Neural cell (in vitro differentiated cells): ENCODE measurements around the gene RAB3D. TPM values are rescaled to one million over a fixed set of nuclear protein-coding genes. Genes with fewer than 3 reads are reported as not detected.
A peak's percentile ranks its signal among the peaks of the same experiment; 100 is the strongest.
"Not testable (repeated sequence)": the region's sequence is repeated elsewhere in the genome, so short reads cannot be mapped to it uniquely, and the experiment has no call there.

ENCODE experiments used
- H2AFZ ChIP-seq: fragments of 200-600, 300-800 bp; sonication (generic), shearing (Covaris generic); 2 replicates; pipeline ENCODE4 v1.6.0; 2014; ENCODE audit warnings: low read depth, mild to moderate bottlenecking, antibody characterized with exemption, low read length, moderate library complexity
- H3F3A ChIP-seq: fragments of 200-600 bp; shearing (Covaris generic); 2 replicates; pipeline ENCODE4 v1.6.1; 2016; ENCODE audit warnings: mild to moderate bottlenecking, moderate library complexity, mixed read lengths, antibody characterized with exemption, low read length; ENCODE audit not compliant: insufficient read depth, poor library complexity, severe bottlenecking
- H3K27ac ChIP-seq: fragments of 200-600, 300-800 bp; sonication (generic), shearing (Covaris generic); 2 replicates; pipeline ENCODE4 v1.5.1; 2014; ENCODE audit warnings: mild to moderate bottlenecking, low read length, moderate library complexity
- H3K27me3 ChIP-seq: fragments of 300-800, 200-600 bp; sonication (generic), shearing (Covaris generic); 2 replicates; pipeline ENCODE4 v1.6.0; 2014; ENCODE audit warnings: mild to moderate bottlenecking, low read depth, low read length, moderate library complexity; ENCODE audit not compliant: insufficient read depth
- H3K36me3 ChIP-seq: fragments of 300-800, 200-600 bp; sonication (generic), shearing (Covaris generic); 2 replicates; pipeline ENCODE4 v1.5.1; 2014; ENCODE audit warnings: mild to moderate bottlenecking, antibody characterized with exemption, low read length, moderate library complexity; ENCODE audit not compliant: insufficient read depth
- H3K4me2 ChIP-seq: fragments of 300-800, 200-600 bp; sonication (generic), shearing (Covaris generic); 2 replicates; pipeline ENCODE4 v1.6.0; 2014; ENCODE audit warnings: mild to moderate bottlenecking, low read length
- H3K4me3 ChIP-seq: fragments of 300-800, 200-600 bp; sonication (generic), shearing (Covaris generic); 2 replicates; pipeline ENCODE4 v1.5.1; 2014; ENCODE audit warnings: mild to moderate bottlenecking, low read length, moderate library complexity
- H3K79me2 ChIP-seq: fragments of 200-600 bp; shearing (Covaris generic); replicated peaks from 2 replicates; pipeline ENCODE4 v1.6.0; 2014; ENCODE audit warnings: mild to moderate bottlenecking, low read length, moderate library complexity; ENCODE audit not compliant: insufficient read depth
- H3K9ac ChIP-seq: fragments of 300-800, 200-600 bp; sonication (generic), shearing (Covaris generic); 2 replicates; pipeline ENCODE4 v1.6.1; 2016; ENCODE audit warnings: mild to moderate bottlenecking, low read length, mixed read lengths
- H3K9me2 ChIP-seq: fragments of 200-600 bp; shearing (Covaris generic); 2 replicates; pipeline ENCODE4 v1.6.1; 2016; ENCODE audit warnings: mild to moderate bottlenecking, low read length, mixed read lengths; ENCODE audit not compliant: insufficient read depth
- H3K9me3 ChIP-seq: fragments of 200-600, 300-800 bp; sonication (generic), shearing (Covaris generic); 2 replicates; pipeline ENCODE4 v1.6.1; 2016; ENCODE audit warnings: mild to moderate bottlenecking, mixed run types, low read length, moderate library complexity, mixed read lengths
- H4K20me1 ChIP-seq: fragments of 200-600 bp; shearing (Covaris generic); 2 replicates; pipeline ENCODE4 v1.6.1; 2016; ENCODE audit warnings: mild to moderate bottlenecking, mixed run types; ENCODE audit not compliant: insufficient read depth
- CTCF ChIP-seq: fragments of 450-650 bp; IDR thresholded peaks from 2 replicates; pipeline ENCODE4 v1.5.1; 2014; ENCODE audit warnings: antibody characterized with exemption, mild to moderate bottlenecking, moderate library complexity; ENCODE audit not compliant: poor library complexity, severe bottlenecking
- EP300 ChIP-seq: fragments of 450-650 bp; conservative IDR thresholded peaks from 2 replicates; pipeline ENCODE4 v1.6.1; 2014; ENCODE audit warnings: antibody characterized with exemption, mild to moderate bottlenecking, moderate library complexity; ENCODE audit not compliant: poor library complexity, severe bottlenecking
- EZH2 ChIP-seq: fragments of 200-600, 300-800 bp; shearing (Covaris generic), sonication (generic); IDR thresholded peaks from 2 replicates; pipeline ENCODE4 v1.6.1; 2014; ENCODE audit warnings: antibody characterized with exemption, low read length, borderline replicate concordance, mild to moderate bottlenecking; ENCODE audit not compliant: insufficient read depth, poor library complexity, severe bottlenecking
- MXI1 ChIP-seq: fragments of 450-650 bp; conservative IDR thresholded peaks from 2 replicates; pipeline ENCODE4 v1.6.1; 2014; ENCODE audit warnings: antibody characterized with exemption, mild to moderate bottlenecking; ENCODE audit not compliant: poor library complexity, severe bottlenecking
- POLR2AphosphoS5 ChIP-seq: IDR thresholded peaks from 2 replicates; pipeline ENCODE4 v1.6.1; 2012
- RAD21 ChIP-seq: fragments of 450-650 bp; conservative IDR thresholded peaks from 2 replicates; pipeline ENCODE4 v1.6.1; 2014; ENCODE audit warnings: antibody characterized with exemption, mild to moderate bottlenecking, moderate library complexity
- REST ChIP-seq: IDR thresholded peaks from 2 replicates; pipeline ENCODE4 v1.6.1; 2012; ENCODE audit warnings: borderline replicate concordance
- SMC3 ChIP-seq: fragments of 450-650 bp; conservative IDR thresholded peaks from 2 replicates; pipeline ENCODE4 v1.6.1; 2014; ENCODE audit warnings: antibody characterized with exemption, mild to moderate bottlenecking, moderate library complexity; ENCODE audit not compliant: poor library complexity
- TAF1 ChIP-seq: IDR thresholded peaks from 2 replicates; pipeline ENCODE4 v1.6.1; 2012; ENCODE audit warnings: low read depth
- polyA plus RNA-seq: library from polyadenylated mRNA; depleted of rRNA; stranded (reverse); fragments of >200 nt; gene quantifications from 2 replicates; pipeline ENCODE4 v1.2.3, GENCODE V29; 2014

RAB3D gene
- polyA plus RNA-seq, 1 donor from 2014 or later: 19.3 TPM

- Histone ChIP-seq H2AFZ (no peak overlapping the region), H3K27ac (no peak overlapping the region), H3K9ac (no peak overlapping the region), H3K79me2 (peaks cover 19% of the 10 kb centered on the region), H3K36me3 (no peaks in the 10 kb centered on the region), H3K4me2 (no peak overlapping the region), H3K9me2 (no peaks in the 10 kb centered on the region), H3K4me3 (no peak overlapping the region), H4K20me1 (no peaks in the 10 kb centered on the region), H3K9me3 (no peaks in the 10 kb centered on the region), H3F3A (no peaks in the 10 kb centered on the region), H3K27me3 (no peaks in the 10 kb centered on the region)
- TF ChIP-seq SMC3 (no peak), MXI1 (no peak), CTCF (no peak), POLR2AphosphoS5 (no peak), RAD21 (no peak), EZH2 (no peak), EP300 (no peak), TAF1 (no peak), REST (no peak)
These were observed 3.0 kb upstream of the RAB3D start for GRCh38 chr19:11342429-11342828.

- not testable (repeated sequence) for H3F3A ChIP-seq, H2AFZ ChIP-seq, H3K27me3 ChIP-seq, H3K9me2 ChIP-seq, H4K20me1 ChIP-seq, H3K27ac ChIP-seq, H3K4me2 ChIP-seq, H3K9me3 ChIP-seq
- Histone ChIP-seq H3K36me3 (peaks cover 11% of the 10 kb centered on the region), H3K4me3 (peak overlapping the region; percentile 96), H3K79me2 (peaks cover 19% of the 10 kb centered on the region), H3K9ac (peak overlapping the region; percentile 90)
These were observed 626 bp upstream of the RAB3D start for GRCh38 chr19:11340099-11340467.

GRCh38 chr19:11338569-11339253, 746 bp downstream of the RAB3D start:
- H2AFZ ChIP-seq: peak overlapping the region; percentile 8
- H3F3A ChIP-seq: no peaks in the 10 kb centered on the region
- H3K4me2 ChIP-seq: peak overlapping the region; percentile 78
- no peaks in the 10 kb centered on the region for H4K20me1 ChIP-seq
- H3K27me3 ChIP-seq: no peaks in the 10 kb centered on the region
- peak overlapping the region; percentile 96 for H3K4me3 ChIP-seq
- peaks cover 19% of the 10 kb centered on the region for H3K79me2 ChIP-seq
- no peak for TF ChIP-seq MXI1
- peaks cover 4% of the 10 kb centered on the region for H3K9me3 ChIP-seq
- H3K9ac ChIP-seq: peak overlapping the region; percentile 90
- H3K36me3 ChIP-seq: peaks cover 14% of the 10 kb centered on the region
- H3K27ac ChIP-seq: peak overlapping the region; percentile 54
- no peaks in the 10 kb centered on the region for H3K9me2 ChIP-seq
